Posterior vena cava (tissue), 2 donors: Measurements from ENCODE around the gene CDH23. TPM values are rescaled to one million over a fixed set of nuclear protein-coding genes. Genes with fewer than 3 reads are reported as not detected.

Experiments
- DNase-seq: peaks from one replicate; pipeline ENCODE4 v3.0.0-alpha.2; 2020; ENCODE audit warnings: low spot score
- intact Hi-C, 2 donors: fragments of 100-400 bp; cut with DNase I; formaldehyde crosslinking; loops; one replicate each; pipeline versions ENCODE4 v1.14.1 to v1.14.2; 2022 to 2023
- total RNA-seq, 2 donors: library from RNA; stranded (reverse); fragmentation: NEBNext Ultra II Directional; extraction: Animal tissue kit (Norgen Biotek cat#: 25700); gene quantifications; one replicate each; pipeline ENCODE4 v1.2.1, GENCODE V29; 2021
- donor health status: DM: yes; HTN: yes; CAD: no.
- donor health status: DM: yes; HTN: yes; CAD: no.

The CDH23 gene
- total RNA-seq, 2 donors from 2014 or later, result 24.5 to 43.0 TPM

- intact Hi-C loops, result loop anchor here in 1 of 2 donors (5.0 to 10.0 kb wide), 2 partner anchors 462 to 1730 kb away; no protein-coding TSS in a partner anchor
- DNase-seq, result no peak
Observed at GRCh38 chr10:71644307-71645180, 247.8 kb downstream of the CDH23 start.

GRCh38 chr10:71645185-71645584 is 248.5 kb downstream of the CDH23 start:
- DNase-seq, result no peak
- intact Hi-C loops, result loop anchor here in 1 of 2 donors (5.0 to 10.0 kb wide), 2 partner anchors 463 to 1730 kb away; no protein-coding TSS in a partner anchor

DNA sequence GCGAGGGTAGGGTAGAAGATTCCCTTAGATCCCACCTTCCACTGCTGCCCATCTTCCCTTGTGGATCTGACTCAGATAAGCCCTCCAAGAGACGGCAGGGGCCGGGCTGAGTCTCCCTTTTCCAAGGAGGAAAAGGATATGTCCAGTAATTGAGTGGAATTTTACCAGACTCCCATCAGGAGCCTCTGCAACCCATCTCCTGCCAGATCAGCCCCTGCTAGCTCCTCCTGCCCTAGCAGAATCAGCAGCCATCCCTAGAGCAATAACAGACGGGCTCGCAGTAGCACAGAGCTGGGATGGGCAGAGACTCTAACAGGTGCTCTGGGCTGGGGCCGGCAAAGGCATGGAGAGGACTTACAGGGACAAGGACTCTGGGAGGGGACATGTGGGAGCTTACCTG is 249.3 kb downstream of the CDH23 start:
- no peak for DNase-seq
- intact Hi-C loops, result loop anchor here in 1 of 2 donors (5.0 to 10.0 kb wide), 2 partner anchors 464 to 1729 kb away; no protein-coding TSS in a partner anchor

DNA sequence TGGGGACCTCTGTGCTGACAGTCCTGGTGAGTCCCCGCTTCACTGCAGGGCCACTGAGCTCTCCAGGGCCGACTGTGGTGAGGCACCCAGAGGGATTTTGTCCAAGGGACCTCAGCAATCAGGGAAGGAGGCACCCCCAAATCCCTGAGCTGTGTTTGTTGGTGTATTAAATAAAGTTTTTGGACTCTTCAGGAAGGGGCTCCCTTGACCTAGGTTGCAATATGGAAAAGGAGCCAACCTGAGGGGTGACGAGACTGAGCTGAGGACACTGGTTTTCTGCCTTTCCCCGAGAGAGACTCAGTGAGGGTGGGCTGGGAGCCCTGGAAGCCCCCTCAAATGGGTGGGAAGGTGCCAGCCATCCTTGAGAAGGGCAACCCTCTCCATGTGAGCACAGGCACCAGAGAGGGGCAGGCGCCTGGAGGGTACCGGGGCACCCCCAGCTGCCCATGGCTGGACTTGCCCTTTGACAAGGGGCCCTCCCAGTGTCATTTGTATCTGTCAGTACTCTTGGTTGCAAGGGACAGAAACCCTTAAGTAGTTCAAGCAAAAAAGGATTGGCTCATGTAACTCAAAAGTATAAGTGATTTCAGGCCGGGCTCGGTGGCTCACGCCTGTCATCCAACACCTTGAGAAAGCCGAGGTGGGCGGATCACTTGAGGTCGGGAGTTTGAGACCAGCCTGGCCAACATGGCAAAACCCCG is 250.0 kb downstream of the CDH23 start:
- DNase-seq, result no peak
- intact Hi-C loops, result loop anchor here in 1 of 2 donors (5.0 to 10.0 kb wide), 2 partner anchors 464 to 1728 kb away; no protein-coding TSS in a partner anchor

- intact Hi-C loops, result loop anchor here in 1 of 2 donors (5.0 to 10.0 kb wide), 2 partner anchors 465 to 1727 kb away; no protein-coding TSS in a partner anchor
- DNase-seq, result no peak
Observed at GRCh38 chr10:71647526-71648253, 251.0 kb downstream of the CDH23 start.

GRCh38 chr10:71648254-71648932 is 251.7 kb downstream of the CDH23 start:
- DNase-seq, result no peak
- intact Hi-C loops, result loop anchor here in 1 of 2 donors (5.0 to 10.0 kb wide), 2 partner anchors 466 to 1726 kb away; no protein-coding TSS in a partner anchor

- DNase-seq, result no peak
- intact Hi-C loops, result loop anchor here in 1 of 2 donors (5.0 to 10.0 kb wide), 2 partner anchors 467 to 1726 kb away; no protein-coding TSS in a partner anchor
Observed at GRCh38 chr10:71648933-71649320, 252.2 kb downstream of the CDH23 start.

GRCh38 chr10:71649631-71650030 is 252.9 kb downstream of the CDH23 start:
- no peak for DNase-seq
- intact Hi-C loops, result loop anchor here in 1 of 2 donors (5.0 to 10.0 kb wide), 2 partner anchors 467 to 1725 kb away; no protein-coding TSS in a partner anchor

GRCh38 chr10:71650397-71650796 is 253.7 kb downstream of the CDH23 start:
- intact Hi-C loops, result no loop called here
- no peak for DNase-seq

DNA sequence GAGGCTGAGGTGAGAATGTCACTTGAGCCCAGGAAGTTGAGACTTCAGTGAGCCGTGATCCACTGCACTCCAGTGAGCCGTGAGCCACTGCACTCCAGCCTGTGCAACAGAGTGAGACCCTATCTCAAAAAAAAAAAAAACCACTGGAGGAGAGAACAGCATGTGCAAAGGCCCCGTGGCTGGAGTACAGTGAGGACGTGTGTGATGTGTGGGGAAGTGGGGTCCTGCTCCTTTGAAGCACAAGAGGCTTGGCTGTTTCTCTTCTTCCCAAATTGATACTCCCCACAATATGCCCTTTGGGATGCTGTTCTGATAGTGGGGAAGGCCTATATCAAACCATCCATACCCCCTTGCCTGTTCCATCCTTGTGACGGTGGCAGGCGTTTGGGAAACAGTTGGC is 254.7 kb downstream of the CDH23 start:
- DNase-seq, result no peak
- intact Hi-C loops, result no loop called here

DNA sequence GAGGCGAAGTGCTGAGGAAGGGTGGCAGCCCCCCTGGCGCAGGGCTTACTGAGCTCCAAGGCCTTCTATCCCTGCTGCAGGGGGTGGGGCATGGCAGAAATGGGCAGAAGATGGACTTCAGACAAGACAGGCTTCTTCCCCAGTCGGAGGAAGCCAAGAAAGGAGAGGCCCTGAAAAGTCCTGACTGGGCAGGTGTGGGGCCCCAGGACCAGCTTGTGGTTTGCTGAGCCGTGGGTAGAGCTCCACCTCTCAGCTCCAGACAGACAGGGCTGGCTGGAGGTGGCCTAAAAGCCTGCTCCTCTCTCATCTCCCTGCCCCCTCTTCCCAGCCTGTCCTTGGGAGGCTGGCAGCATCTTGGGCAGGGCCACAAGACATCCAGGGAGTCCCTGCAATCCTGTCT is 255.2 kb downstream of the CDH23 start:
- no peak for DNase-seq
- intact Hi-C loops, result no loop called here

GRCh38 chr10:71653044-71653443 is 256.3 kb downstream of the CDH23 start:
- no peak for DNase-seq
- intact Hi-C loops, result no loop called here

DNA sequence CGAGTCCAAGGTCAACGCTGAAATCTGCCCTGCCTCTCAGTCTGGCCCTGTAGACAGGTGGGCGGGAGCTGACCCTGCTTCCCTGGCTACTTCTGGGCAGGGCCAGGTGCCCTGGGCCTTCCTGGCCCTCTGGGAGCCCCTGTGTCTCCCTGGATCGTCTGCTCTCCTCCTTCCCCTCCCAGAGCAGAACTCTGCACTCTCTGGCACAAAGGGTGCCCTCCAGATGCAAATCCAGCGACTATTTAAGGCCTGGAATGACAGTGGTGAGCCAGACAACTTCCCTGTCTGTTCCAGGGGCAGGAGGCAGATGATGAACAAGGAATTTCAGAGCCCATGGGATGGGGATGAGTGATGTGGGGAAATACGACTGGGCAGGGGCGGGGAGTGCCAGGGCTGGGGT is 259.5 kb downstream of the CDH23 start:
- DNase-seq, result no peak
- intact Hi-C loops, result no loop called here

DNA sequence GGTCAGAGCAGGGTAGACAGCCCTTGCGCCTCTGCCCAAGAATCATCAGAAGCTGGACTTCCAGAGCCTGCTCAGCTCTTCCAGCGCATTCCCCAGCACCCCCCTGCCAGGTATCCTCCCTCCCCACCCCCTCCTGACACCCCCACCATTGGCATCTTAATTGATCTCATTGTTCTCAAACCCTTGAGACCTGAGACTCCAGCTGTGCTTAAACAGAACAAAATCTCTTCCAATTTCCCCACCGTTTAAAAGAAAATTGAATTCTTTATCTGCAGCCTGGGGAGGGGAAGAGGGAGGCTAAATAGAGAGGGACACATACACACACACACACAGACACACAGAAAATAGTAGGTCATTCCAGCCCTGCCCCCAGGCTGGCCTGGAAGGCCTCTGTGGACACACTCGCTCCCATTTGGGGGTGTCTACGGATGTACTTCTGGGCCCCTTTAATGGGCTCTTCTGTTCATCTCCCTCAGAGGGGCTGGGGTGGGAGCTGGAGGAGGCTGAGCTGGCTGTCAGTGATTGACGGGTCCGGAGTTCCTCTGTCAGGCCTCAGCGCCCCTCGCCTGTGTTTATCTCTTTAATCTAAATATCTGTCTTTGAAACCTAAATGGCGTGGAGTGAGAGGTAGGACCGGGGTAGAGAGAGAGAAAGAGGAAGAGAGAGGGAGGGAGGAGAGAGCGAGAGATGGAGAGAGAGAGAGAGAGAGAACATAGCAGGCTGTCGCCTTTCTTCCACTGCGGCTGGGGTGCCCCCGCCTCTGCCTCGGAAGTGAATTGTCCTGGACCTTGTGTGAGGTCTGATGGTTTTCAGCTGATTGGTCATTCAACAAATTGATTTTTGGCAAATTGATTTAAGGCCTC is 261.1 kb downstream of the CDH23 start:
- DNase-seq, result no peak
- intact Hi-C loops, result no loop called here

GRCh38 chr10:71658467-71658745 is 261.7 kb downstream of the CDH23 start:
- intact Hi-C loops, result no loop called here
- no peak for DNase-seq

GRCh38 chr10:71659111-71659634 is 262.5 kb downstream of the CDH23 start:
- DNase-seq, result no peak

DNA sequence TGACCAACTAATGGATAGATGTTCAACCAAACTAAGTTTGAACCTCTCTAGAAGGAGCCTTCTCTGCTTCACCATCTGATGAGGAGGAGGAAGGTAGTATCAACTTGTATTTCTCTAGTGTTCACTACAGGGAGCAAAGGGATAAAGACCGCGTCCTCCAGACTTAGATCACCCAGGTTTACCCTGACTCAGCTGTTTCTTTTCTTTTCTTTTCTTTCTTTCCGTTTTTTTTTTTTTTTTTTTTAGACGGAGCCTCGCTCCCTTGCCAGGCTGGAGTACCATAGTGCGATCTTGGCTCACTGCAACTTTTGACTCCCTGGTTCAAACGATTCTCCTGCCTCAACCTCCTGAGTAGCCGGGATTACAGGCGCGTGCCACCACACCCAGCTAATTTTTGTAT is 263.0 kb downstream of the CDH23 start:
- intact Hi-C loops, result no loop called here

More at GRCh38 chr10:71659111-71659634, 262.5 kb downstream of the CDH23 start:
- intact Hi-C loops, result no loop called here

DNA sequence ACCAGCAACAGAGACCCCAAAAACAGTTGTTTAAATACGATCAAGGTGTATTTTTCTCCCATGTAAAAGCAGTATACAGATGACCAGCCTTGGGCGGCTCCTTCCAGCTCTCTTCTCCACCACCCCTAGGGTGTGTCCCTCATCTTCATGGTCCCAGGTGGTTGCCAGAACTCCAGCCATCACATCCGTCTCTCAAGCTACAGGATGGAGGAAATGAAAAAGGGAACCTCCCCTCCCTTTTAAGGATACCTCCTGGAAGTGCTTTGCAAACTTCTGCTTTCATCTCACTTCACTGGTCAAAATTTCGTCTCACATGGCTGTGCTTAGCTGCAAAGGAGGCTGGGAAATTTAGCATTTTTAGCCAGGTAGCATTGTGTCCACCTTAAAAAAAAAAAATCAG is 263.6 kb downstream of the CDH23 start:
- intact Hi-C loops, result no loop called here
- no peak for DNase-seq

More for the DNA sequence above, 263.0 kb downstream of the CDH23 start:
- no peak for DNase-seq
